Cardiac muscle cell (in vitro differentiated cells and primary cell): ENCODE data around the gene SLC24A3. TPM values are rescaled to one million over a fixed set of nuclear protein-coding genes. Genes with fewer than 3 reads are reported as not detected.

Source experiments
- DNase-seq, 2 donors: peaks; one replicate each; pipeline versions ENCODE4 v3.0.0 to v3.0.0-alpha.2; 2010 to 2017; ENCODE audit warnings: low read depth in 1 of 2, low spot score in 1 of 2
- H3K27ac ChIP-seq: fragments of 200-600 bp; sonication (generic); 2 replicates; pipeline ENCODE4 v1.5.1; 2016
- H3K27me3 ChIP-seq: fragments of 200-600 bp; sonication (generic); 2 replicates; pipeline ENCODE4 v1.6.0; 2016; ENCODE audit warnings: control low read depth
- H3K36me3 ChIP-seq: fragments of 200-600 bp; sonication (generic); 2 replicates; pipeline ENCODE4 v1.5.1; 2016; ENCODE audit warnings: control low read depth
- H3K4me1 ChIP-seq: fragments of 200-600 bp; sonication (generic); 2 replicates; pipeline ENCODE4 v1.8.1; 2017; ENCODE audit warnings: low read depth, mild to moderate bottlenecking, mixed run types
- H3K4me3 ChIP-seq: fragments of 200-600 bp; sonication (generic); 2 replicates; pipeline ENCODE4 v1.5.1; 2016; ENCODE audit warnings: mild to moderate bottlenecking
- H3K9me3 ChIP-seq: fragments of 200-600 bp; sonication (generic); 2 replicates; pipeline ENCODE4 v1.5.1; 2017; ENCODE audit warnings: low read depth, mild to moderate bottlenecking, control low read depth
- CTCF ChIP-seq: IDR thresholded peaks from 2 replicates; pipeline ENCODE4 v1.5.1; 2012; ENCODE audit warnings: low read depth, mild to moderate bottlenecking, low read length
- polyA plus RNA-seq: library from polyadenylated mRNA; unstranded; fragments of >200 nt; fragmentation: Nextera tagmentation; extraction: Ambion mirVana; gene quantifications from 2 replicates; pipeline ENCODE4 v1.2.1, GENCODE V29; 2016
- total RNA-seq: library from RNA; depleted of rRNA; stranded (reverse); fragments of >200 nt; gene quantifications from 2 replicates; pipeline ENCODE4 v1.2.3, GENCODE V29; 2016

Gene SLC24A3
- total and polyA plus RNA-seq, 2 experiments from 2014 or later = 1.6 to 1.7 TPM

- Histone ChIP-seq H3K4me3 (no peak overlapping the region), H3K27ac (no peak overlapping the region), H3K27me3 (no peaks in the 10 kb centered on the region), H3K4me1 (no peaks in the 10 kb centered on the region), H3K9me3 (no peaks in the 10 kb centered on the region), H3K36me3 (no peaks in the 10 kb centered on the region)
- no peak for DNase-seq
- no peak for TF ChIP-seq CTCF
Observed at GRCh38 chr20:19272976-19273654, 60.7 kb downstream of the SLC24A3 start.

GRCh38 chr20:19274001-19274400 lies 61.6 kb downstream of the SLC24A3 start:
- H3K4me1 ChIP-seq = no peaks in the 10 kb centered on the region

GRCh38 chr20:19274412-19275015 lies 62.1 kb downstream of the SLC24A3 start:
- no peak for DNase-seq
- H3K27ac ChIP-seq = no peak overlapping the region
- H3K4me1 ChIP-seq = no peaks in the 10 kb centered on the region
- no peaks in the 10 kb centered on the region for H3K27me3 ChIP-seq
- TF ChIP-seq CTCF = no peak
- H3K9me3 ChIP-seq = no peaks in the 10 kb centered on the region
- H3K4me3 ChIP-seq = no peak overlapping the region
- no peaks in the 10 kb centered on the region for H3K36me3 ChIP-seq

More at GRCh38 chr20:19274001-19274400, 61.6 kb downstream of the SLC24A3 start:
- no peak for TF ChIP-seq CTCF
- Histone ChIP-seq H3K9me3 (no peaks in the 10 kb centered on the region), H3K27me3 (no peaks in the 10 kb centered on the region), H3K27ac (no peak overlapping the region), H3K36me3 (no peaks in the 10 kb centered on the region), H3K4me3 (no peak overlapping the region)
- DNase-seq = no peak

GRCh38 chr20:19275038-19275629 lies 62.7 kb downstream of the SLC24A3 start:
- no peak for DNase-seq
- Histone ChIP-seq H3K36me3 (no peaks in the 10 kb centered on the region), H3K27me3 (no peaks in the 10 kb centered on the region), H3K9me3 (no peaks in the 10 kb centered on the region), H3K4me3 (no peak overlapping the region), H3K4me1 (no peaks in the 10 kb centered on the region), H3K27ac (no peak overlapping the region)
- no peak for TF ChIP-seq CTCF

GRCh38 chr20:19275630-19276071 lies 63.2 kb downstream of the SLC24A3 start:
- Histone ChIP-seq H3K4me1 (no peaks in the 10 kb centered on the region), H3K4me3 (no peak overlapping the region), H3K27ac (no peak overlapping the region), H3K27me3 (no peaks in the 10 kb centered on the region), H3K36me3 (no peaks in the 10 kb centered on the region), H3K9me3 (no peaks in the 10 kb centered on the region)
- DNase-seq = peak in 1 of 2 donors; percentile 62
- no peak for TF ChIP-seq CTCF
